GM19468 (cell line): ENCODE measurements around the gene CHRNA1.
"Not testable (repeated sequence)": the region's sequence is repeated elsewhere in the genome, so short reads cannot be mapped to it uniquely, and the experiment has no call there.

Source experiments
- ATAC-seq: cut with Tn5 transposase; IDR thresholded peaks from one replicate; pipeline ENCODE4 v1.9.1; 2021; ENCODE audit warnings: mild to moderate bottlenecking, moderate library complexity, moderate number of reproducible peaks; ENCODE audit not compliant: unreplicated experiment; ENCODE audit errors: extremely low read depth

CHRNA1 gene

DNA sequence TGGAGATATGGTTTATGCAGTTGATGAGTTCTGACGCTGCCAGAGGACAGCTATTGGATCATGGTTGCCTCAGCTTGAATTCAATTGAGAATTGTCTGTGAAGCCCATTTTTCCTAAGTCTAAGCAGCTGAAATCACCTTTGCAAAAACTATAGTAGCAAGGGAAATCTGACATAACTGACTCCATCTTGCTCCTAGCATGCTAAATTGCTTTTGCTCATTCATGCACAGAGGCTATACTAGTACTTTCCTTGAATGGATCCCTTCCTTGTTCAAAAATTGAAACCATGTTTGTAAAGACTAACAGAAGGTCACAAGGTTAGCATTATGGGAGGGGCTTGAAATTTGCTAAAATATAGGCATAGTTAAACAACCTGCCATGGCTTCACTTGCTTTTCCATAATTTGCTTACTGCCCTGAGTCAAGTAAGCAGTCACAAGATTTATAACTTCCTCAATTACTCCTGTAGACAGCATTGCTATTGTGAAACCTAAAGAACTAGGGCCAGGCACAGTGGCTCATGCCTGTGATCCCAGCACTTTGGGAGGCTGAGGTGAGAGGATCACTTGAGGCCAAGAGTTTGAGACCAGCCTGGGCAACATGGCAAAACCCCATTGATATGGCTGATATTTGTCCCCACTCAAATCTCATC is 41.2 kb downstream of the CHRNA1 start:
- ATAC-seq, result no peak

DNA sequence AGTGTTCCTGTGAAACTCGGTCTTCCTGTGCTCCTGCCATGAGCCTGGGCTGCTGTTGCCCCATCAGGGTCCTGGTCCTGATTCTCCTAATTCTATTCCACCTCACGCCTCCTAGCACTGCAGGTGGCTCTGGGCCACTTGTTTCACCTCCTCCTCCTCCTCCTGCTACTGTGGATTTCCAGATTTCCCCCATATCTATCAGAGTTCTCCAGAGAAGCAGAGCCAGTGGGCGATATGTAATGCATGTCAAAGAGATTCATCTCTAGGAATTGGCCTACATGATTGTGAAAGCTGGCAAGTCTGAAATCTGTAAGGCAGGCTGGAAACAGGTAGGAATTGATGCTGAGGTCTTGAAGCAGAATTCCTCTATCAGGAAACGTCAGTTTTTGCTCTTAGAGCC is 45.3 kb downstream of the CHRNA1 start:
- ATAC-seq, result no peak

DNA sequence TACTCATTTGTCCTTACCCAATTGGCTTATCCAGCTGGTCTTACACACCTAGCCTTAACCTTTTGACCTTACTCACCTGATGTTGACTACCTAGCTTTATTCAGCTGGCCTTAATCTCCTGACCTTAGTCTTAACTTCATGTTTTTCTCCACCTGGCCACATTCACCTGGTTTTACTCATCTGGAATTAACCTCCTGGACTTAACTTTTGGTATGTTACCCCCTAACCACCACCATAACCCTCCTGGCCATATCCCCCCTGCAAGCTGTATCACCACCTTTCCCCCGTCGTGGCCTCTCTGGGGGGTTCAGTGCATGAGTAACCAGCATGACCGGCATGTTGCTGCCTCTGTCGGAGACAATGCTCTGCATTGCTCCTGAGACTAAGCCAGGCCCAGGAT is 45.7 kb downstream of the CHRNA1 start:
- ATAC-seq, result no peak

DNA sequence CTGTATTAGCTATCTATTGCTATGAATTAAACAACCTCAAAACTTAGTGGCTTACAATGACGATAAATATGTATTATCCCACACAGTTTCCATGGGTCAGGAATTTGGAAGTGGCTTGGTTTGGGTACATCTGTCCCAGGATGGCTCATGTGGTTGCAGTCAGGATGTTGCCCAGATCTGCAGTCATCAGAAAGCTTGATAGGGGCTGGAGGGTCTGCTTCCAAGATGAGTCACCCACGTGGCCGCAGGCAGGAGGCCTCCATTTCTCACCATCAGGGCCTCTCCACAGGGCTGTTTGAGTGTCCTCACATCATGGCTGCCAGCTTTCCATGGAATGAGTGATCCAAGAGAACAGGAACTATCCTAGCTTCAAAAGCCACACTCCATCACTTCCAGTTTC is 46.4 kb downstream of the CHRNA1 start:
- ATAC-seq, result no peak

DNA sequence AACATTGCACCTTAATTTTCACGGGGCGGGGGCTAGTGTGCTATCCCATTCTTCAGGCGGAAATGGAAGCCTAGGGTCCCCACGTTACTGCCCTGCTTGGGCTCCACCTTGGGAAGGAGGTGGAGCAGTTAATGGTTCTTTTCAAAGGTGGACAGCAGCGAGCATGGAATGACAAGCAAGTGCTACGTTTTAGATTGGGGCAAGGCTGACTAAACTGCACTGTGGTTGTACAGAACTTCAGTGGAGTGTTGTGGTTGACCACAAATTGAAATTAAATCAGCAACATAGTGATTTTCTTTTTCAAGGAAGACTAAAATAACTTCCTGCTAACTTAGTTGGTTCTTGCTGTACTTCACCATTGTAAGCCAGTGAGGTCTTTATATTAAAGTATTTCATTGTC is 47.0 kb downstream of the CHRNA1 start:
- ATAC-seq, result no peak

DNA sequence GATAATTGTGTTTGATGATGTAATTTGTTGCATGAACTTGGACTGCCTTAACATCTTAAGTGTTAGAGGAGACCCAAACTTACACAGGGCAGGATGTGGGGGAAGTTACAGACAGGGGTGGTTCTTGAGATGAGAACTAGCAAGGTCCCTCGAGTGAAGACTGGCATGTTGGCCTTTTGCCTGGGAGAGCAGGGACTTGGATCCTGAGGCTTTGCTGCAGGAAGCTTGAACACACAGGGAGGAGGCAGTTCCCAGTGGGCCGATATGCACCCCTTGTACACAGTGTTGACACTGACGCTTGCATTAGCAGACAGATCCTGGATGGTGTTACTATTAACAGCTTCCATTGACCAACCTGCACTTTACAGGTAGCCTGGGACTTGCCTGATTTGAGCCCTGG is 47.5 kb downstream of the CHRNA1 start:
- ATAC-seq, result no peak

DNA sequence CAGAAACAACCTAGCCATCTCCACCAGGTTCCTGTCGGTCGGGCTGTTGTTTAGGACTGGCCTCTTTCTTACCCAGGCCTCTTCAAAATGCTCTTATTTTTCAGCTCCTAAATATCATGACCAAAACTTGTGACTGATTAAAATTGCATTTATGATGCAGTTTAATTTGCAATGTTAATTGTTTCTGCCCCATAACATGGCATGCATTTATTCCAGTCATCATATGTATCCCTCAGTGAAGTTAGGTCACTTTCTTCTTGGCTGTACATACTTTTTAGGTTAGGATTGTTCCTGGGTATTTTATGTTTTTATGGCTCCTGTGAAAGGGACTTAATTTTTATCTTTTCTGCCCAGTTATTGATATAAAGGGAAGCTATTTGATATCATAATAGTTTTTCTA is 50.6 kb downstream of the CHRNA1 start:
- no peak for ATAC-seq

DNA sequence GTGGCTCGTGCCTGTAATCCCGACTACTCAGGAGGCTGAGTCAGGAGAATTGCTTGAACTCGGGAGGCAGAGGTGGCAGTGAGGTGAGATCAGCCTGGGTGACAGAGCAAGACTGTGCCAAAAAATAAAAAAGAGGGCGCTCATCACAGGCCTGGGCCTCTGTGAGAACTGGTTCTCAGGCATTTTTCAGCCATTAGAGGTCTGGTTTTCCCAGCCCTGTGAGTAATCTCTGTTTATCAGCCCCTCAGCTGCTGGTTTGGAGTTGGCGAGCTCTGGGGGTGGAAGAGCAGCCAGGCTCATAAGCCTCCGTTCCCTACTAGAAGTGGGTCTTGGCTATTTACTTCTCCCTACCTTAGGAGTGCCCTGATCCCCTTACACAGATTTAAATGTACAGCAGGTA is 53.1 kb downstream of the CHRNA1 start:
- ATAC-seq, result no peak

DNA sequence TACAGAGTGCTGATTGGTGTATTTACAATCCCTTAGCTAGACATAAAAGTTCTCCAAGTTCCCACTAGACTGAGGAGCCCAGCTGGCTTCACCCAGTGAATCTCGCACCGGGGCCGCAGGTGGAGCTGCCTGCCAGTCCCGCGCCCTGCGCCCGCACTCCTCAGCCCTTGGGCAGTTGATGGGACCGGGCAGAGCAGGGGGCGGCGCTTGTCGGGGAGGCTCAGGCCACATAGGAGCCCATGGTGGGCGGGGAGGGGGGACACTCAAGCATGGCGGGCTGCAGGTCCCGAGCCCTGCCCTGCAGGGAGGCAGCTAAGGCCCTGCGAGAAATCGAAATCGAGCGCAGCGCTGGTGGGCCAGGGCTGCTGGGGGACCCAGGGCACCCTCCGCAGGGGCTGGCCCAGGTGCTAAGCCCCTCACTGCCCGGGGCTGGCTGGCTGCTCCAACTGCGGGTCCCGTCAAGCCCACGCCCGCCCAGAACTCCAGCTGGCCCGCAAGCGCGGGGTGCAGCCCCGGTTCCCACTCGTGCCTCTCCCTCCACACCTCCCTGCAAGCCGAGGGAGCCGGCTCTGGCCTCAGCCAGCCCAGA is 54.8 kb downstream of the CHRNA1 start:
- not testable (repeated sequence) for ATAC-seq

DNA sequence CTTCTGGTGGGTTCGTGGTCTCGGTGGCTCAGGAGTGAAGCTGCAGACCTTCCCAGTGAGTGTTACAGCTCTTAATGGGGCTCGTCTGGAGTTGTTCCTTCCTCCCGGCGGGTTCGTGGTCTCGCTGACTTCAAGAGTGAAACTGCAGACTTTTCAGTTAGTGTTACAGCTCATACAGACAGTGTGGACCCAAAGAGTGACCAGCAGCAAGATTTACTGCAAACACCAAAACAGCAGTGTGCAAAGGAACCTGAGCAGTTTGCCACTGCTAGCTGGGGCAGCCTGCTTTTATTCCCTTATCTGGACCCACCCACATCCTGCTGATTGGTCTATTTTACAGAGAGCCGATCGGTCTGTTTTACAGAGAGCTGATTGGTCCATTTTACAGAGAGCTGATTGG is 55.6 kb downstream of the CHRNA1 start:
- no peak for ATAC-seq

DNA sequence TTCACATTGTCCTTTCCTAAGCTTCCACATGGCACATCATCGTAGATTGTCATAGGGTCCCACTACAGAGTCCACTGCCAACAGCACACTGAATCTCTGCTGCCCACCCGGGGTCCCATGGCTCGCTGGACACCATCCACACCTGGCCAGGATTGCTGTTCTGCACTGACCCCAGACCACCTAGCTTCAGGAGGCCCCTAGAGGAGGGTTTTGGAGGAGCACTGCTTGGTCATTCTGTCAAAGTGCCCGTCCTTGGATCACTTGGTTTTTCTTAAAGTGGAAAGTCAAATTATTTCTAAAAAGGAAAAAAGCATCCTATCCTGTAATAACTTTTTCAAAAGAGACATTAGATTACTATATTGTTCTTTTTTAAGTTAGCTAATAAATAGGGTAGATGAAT is 59.0 kb downstream of the CHRNA1 start:
- no peak for ATAC-seq

DNA sequence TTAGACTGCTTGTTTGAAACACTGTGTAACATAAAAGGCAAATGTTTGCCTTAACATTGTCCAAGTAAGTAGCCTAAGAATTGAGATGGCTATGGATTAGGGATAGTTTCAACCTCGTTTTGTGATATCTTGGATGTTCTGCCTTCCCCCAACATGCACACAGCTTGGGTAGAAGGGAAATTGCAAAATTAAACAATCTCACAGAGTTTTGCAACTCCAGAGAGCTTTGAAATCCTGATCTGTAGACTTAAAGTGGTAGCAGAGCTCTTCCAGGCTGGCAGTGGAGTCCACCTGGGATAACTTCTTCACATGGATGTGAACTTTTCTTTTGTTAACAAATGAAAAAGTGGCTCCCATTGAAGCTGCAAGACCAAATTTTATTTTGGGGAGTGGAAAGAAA is 59.6 kb downstream of the CHRNA1 start:
- ATAC-seq, result no peak

DNA sequence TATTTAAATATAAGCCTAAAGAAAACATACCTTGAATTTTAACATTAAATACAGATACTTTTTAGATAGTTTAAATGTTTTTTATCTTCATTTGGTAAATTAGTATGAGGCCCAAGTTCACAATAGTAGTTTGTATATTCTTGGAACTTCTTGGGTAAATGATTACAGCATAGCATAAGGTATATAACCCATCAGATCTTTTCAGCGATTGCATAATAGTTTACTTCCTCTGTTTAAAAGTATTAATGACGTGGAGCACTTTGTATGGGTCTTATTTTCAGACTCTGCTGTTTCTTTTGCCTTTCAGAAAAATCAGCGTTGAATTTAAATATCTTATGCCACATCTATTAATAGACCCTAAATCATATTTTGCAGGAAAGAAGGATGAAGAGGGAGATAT is 60.2 kb downstream of the CHRNA1 start:
- no peak for ATAC-seq

DNA sequence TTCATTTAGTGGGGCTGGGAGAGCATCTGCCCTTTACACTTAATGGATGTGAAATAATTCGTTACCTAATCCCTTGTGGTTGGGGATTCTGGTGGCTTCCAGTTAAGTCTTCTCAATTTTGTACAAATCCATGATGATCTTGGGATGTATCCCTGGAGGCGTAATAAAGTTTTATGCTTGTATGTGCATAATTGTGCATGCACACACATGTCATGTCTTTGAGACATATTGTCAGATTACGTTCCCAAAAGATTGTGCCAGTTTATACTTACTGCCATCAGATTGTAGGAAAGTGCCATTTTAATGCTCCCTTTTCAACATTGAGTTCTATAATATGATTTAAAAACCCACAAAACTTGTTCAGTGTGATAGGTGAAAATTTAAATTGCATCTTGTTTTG is 60.8 kb downstream of the CHRNA1 start:
- ATAC-seq, result no peak

DNA sequence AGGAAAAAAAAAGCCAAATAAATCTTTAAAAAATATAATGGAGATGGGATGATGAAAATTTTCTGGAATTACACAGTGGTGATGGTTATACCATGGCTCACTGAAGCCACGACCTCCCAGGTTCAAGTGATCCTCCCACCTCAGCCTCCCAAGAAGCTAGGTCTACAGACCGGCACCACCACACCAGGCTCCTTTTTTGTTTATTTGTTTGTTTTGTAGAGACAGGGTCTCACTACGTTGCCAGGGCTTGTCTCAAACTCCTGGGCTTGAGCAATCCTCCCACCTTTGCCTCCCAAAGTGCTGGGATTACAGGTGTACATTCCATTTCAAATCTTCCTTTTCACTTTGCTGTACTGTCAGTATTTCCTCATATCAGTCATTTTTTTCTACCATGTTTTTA is 61.7 kb downstream of the CHRNA1 start:
- ATAC-seq, result no peak

DNA sequence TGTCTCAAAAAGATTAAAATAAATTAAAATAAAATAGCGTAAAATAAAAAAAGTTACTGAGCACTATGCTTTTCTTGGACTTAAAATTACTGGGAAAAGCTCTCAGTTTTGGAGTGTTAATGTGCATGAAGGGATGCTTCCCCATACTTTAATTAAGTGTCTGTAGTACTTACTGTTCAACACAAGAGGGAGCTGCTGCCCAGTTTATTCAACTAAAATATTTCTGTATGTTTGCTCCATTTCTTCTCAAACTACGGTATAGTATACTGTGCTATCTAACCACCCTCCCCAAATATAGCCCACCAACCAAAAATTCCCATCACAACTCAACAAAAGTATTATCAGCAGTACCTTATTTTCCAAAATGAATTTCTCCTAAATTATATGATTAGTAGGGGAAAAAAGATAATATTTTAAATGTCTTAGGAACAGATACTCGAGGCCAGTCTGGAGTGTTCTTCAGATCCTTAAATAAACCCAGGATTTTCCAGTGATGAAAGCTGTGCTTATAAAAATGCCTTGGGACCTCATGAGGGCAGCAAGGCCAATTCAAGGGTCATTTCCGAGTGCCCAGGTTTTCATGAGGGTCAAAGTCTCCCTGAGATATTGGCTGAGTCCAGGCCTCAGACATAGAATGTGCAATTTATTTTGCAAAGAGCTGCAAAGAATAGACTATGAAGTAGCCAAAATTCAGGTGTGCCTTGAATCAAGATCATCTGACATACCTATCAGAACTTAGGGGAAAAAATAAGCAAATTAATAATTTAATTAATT is 64.1 kb downstream of the CHRNA1 start:
- ATAC-seq, result peak; percentile 41
